SJSA1 (cell line): ENCODE data around the gene IFT43. TPM values are rescaled to one million over a fixed set of nuclear protein-coding genes. Genes with fewer than 3 reads are reported as not detected.

Experiments
- DNase-seq, 2 experiments: peaks; one replicate each; pipeline ENCODE4 v3.0.0-alpha.2; 2015 to 2020; ENCODE audit warnings: low spot score in 2 of 2, low read depth in 1 of 2
- H3K27ac ChIP-seq: fragments of 250-450 bp; sonication (Bioruptor Pico); 2 replicates; pipeline ENCODE4 v1.5.1; 2020; ENCODE audit warnings: mild to moderate bottlenecking, moderate library complexity
- H3K27me3 ChIP-seq: fragments of 250-450 bp; sonication (Bioruptor Pico); replicated peaks from 2 replicates; pipeline ENCODE4 v1.5.1; 2020; ENCODE audit warnings: mild to moderate bottlenecking, moderate library complexity
- H3K36me3 ChIP-seq: fragments of 250-450 bp; sonication (Bioruptor Pico); 2 replicates; pipeline ENCODE4 v1.5.1; 2020; ENCODE audit warnings: mild to moderate bottlenecking
- H3K4me1 ChIP-seq: fragments of 250-450 bp; sonication (Bioruptor Pico); replicated peaks from 2 replicates; pipeline ENCODE4 v1.6.1; 2021; ENCODE audit warnings: mild to moderate bottlenecking
- H3K4me3 ChIP-seq: fragments of 250-450 bp; sonication (Bioruptor Pico); 2 replicates; pipeline ENCODE4 v1.5.1; 2020; ENCODE audit warnings: mild to moderate bottlenecking
- H3K9me3 ChIP-seq: fragments of 250-450 bp; sonication (Bioruptor Pico); replicated peaks from 2 replicates; pipeline ENCODE4 v1.5.1; 2020; ENCODE audit warnings: mild to moderate bottlenecking
- total RNA-seq: library from RNA; depleted of rRNA; stranded (reverse); fragments of >200 nt; shearing (Covaris generic); gene quantifications from 2 replicates; pipeline ENCODE4 v1.2.3, GENCODE V29; 2014

Gene IFT43
- total RNA-seq, 1 experiment from 2014 or later, result 20.5 TPM

GRCh38 chr14:76011930-76012329, 26.4 kb downstream of the IFT43 start:
- H3K27me3 ChIP-seq, result no peaks in the 10 kb centered on the region
- H3K27ac ChIP-seq, result no peak overlapping the region

GRCh38 chr14:76012354-76012753, 26.8 kb downstream of the IFT43 start:
- Histone ChIP-seq H3K27me3 (no peaks in the 10 kb centered on the region), H3K9me3 (no peaks in the 10 kb centered on the region), H3K27ac (no peak overlapping the region), H3K36me3 (no peaks in the 10 kb centered on the region), H3K4me3 (no peak overlapping the region), H3K4me1 (no peaks in the 10 kb centered on the region)
- no peak for DNase-seq

More at GRCh38 chr14:76011930-76012329, 26.4 kb downstream of the IFT43 start:
- H3K36me3 ChIP-seq, result no peaks in the 10 kb centered on the region
- H3K4me3 ChIP-seq, result no peak overlapping the region
- H3K4me1 ChIP-seq, result no peaks in the 10 kb centered on the region
- no peaks in the 10 kb centered on the region for H3K9me3 ChIP-seq
- DNase-seq, result no peak

GRCh38 chr14:76015191-76015590, 29.6 kb downstream of the IFT43 start:
- H3K36me3 ChIP-seq, result no peaks in the 10 kb centered on the region
- no peak for DNase-seq
- no peak overlapping the region for H3K27ac ChIP-seq
- H3K27me3 ChIP-seq, result no peaks in the 10 kb centered on the region
- H3K4me1 ChIP-seq, result no peaks in the 10 kb centered on the region
- H3K9me3 ChIP-seq, result no peaks in the 10 kb centered on the region
- H3K4me3 ChIP-seq, result no peak overlapping the region

GRCh38 chr14:76015668-76016067, 30.1 kb downstream of the IFT43 start:
- Histone ChIP-seq H3K27ac (no peak overlapping the region), H3K4me3 (no peak overlapping the region)
- no peak for DNase-seq

GRCh38 chr14:76019676-76020075, 34.1 kb downstream of the IFT43 start:
- Histone ChIP-seq H3K4me1 (no peaks in the 10 kb centered on the region), H3K36me3 (no peaks in the 10 kb centered on the region), H3K27me3 (no peaks in the 10 kb centered on the region), H3K4me3 (no peak overlapping the region), H3K9me3 (no peaks in the 10 kb centered on the region), H3K27ac (no peak overlapping the region)
- DNase-seq, result no peak

More at GRCh38 chr14:76015668-76016067, 30.1 kb downstream of the IFT43 start:
- no peaks in the 10 kb centered on the region for H3K27me3 ChIP-seq
- no peaks in the 10 kb centered on the region for H3K9me3 ChIP-seq
- no peaks in the 10 kb centered on the region for H3K36me3 ChIP-seq
- H3K4me1 ChIP-seq, result no peaks in the 10 kb centered on the region

GRCh38 chr14:76022991-76023390, 37.4 kb downstream of the IFT43 start:
- H3K4me3 ChIP-seq, result no peak overlapping the region
- H3K27me3 ChIP-seq, result no peaks in the 10 kb centered on the region
- H3K36me3 ChIP-seq, result no peaks in the 10 kb centered on the region
- no peaks in the 10 kb centered on the region for H3K4me1 ChIP-seq
- no peaks in the 10 kb centered on the region for H3K9me3 ChIP-seq
- no peak for DNase-seq
- no peak overlapping the region for H3K27ac ChIP-seq

- DNase-seq, result no peak
- H3K36me3 ChIP-seq, result no peaks in the 10 kb centered on the region
- H3K27ac ChIP-seq, result no peak overlapping the region
- H3K4me1 ChIP-seq, result no peaks in the 10 kb centered on the region
- H3K9me3 ChIP-seq, result no peaks in the 10 kb centered on the region
- H3K4me3 ChIP-seq, result no peak overlapping the region
- H3K27me3 ChIP-seq, result no peaks in the 10 kb centered on the region
Measured at GRCh38 chr14:76023757-76024156, 38.2 kb downstream of the IFT43 start.

- Histone ChIP-seq H3K36me3 (no peaks in the 10 kb centered on the region), H3K27ac (no peak overlapping the region), H3K9me3 (no peaks in the 10 kb centered on the region), H3K27me3 (no peaks in the 10 kb centered on the region), H3K4me3 (no peak overlapping the region), H3K4me1 (no peaks in the 10 kb centered on the region)
- no peak for DNase-seq
Measured at GRCh38 chr14:76024211-76024907, 38.8 kb downstream of the IFT43 start.

- Histone ChIP-seq H3K4me3 (no peak overlapping the region), H3K27ac (no peak overlapping the region), H3K27me3 (no peaks in the 10 kb centered on the region), H3K9me3 (no peaks in the 10 kb centered on the region), H3K4me1 (no peaks in the 10 kb centered on the region), H3K36me3 (no peaks in the 10 kb centered on the region)
- DNase-seq, result no peak
Measured at GRCh38 chr14:76034566-76034965, 49.0 kb downstream of the IFT43 start.

- no peaks in the 10 kb centered on the region for H3K36me3 ChIP-seq
- H3K4me1 ChIP-seq, result no peaks in the 10 kb centered on the region
- H3K9me3 ChIP-seq, result no peaks in the 10 kb centered on the region
- DNase-seq, result no peak
- H3K4me3 ChIP-seq, result no peak overlapping the region
- no peaks in the 10 kb centered on the region for H3K27me3 ChIP-seq
- no peak overlapping the region for H3K27ac ChIP-seq
Measured at GRCh38 chr14:76040704-76041103, 55.1 kb downstream of the IFT43 start.

GRCh38 chr14:76045773-76046172, 60.2 kb downstream of the IFT43 start:
- no peak overlapping the region for H3K27ac ChIP-seq
- H3K36me3 ChIP-seq, result no peaks in the 10 kb centered on the region
- no peaks in the 10 kb centered on the region for H3K27me3 ChIP-seq
- no peaks in the 10 kb centered on the region for H3K4me1 ChIP-seq
- H3K4me3 ChIP-seq, result no peak overlapping the region
- no peak for DNase-seq
- H3K9me3 ChIP-seq, result no peaks in the 10 kb centered on the region

GRCh38 chr14:76050250-76050649, 64.7 kb downstream of the IFT43 start:
- no peak overlapping the region for H3K4me3 ChIP-seq
- no peak for DNase-seq
- no peak overlapping the region for H3K27ac ChIP-seq
- no peaks in the 10 kb centered on the region for H3K4me1 ChIP-seq
- H3K27me3 ChIP-seq, result no peaks in the 10 kb centered on the region
- no peaks in the 10 kb centered on the region for H3K36me3 ChIP-seq
- no peaks in the 10 kb centered on the region for H3K9me3 ChIP-seq

- peak in 1 of 2 experiments; percentile 33 for DNase-seq
- Histone ChIP-seq H3K36me3 (no peaks in the 10 kb centered on the region), H3K27me3 (no peaks in the 10 kb centered on the region), H3K4me3 (no peak overlapping the region), H3K4me1 (no peaks in the 10 kb centered on the region), H3K27ac (no peak overlapping the region), H3K9me3 (no peaks in the 10 kb centered on the region)
Measured at GRCh38 chr14:76050797-76051392, 65.3 kb downstream of the IFT43 start.

- H3K4me3 ChIP-seq, result no peak overlapping the region
- no peaks in the 10 kb centered on the region for H3K27me3 ChIP-seq
- no peaks in the 10 kb centered on the region for H3K4me1 ChIP-seq
- no peaks in the 10 kb centered on the region for H3K36me3 ChIP-seq
- no peak overlapping the region for H3K27ac ChIP-seq
- H3K9me3 ChIP-seq, result no peaks in the 10 kb centered on the region
- DNase-seq, result no peak
Measured at GRCh38 chr14:76051717-76052465, 66.3 kb downstream of the IFT43 start.
